ENCODE data around the gene DNAJC9.
"Not testable (repeated sequence)": the region's sequence is repeated elsewhere in the genome, so short reads cannot be mapped to it uniquely, and the experiment has no call there.

DNAJC9 gene, protein sequence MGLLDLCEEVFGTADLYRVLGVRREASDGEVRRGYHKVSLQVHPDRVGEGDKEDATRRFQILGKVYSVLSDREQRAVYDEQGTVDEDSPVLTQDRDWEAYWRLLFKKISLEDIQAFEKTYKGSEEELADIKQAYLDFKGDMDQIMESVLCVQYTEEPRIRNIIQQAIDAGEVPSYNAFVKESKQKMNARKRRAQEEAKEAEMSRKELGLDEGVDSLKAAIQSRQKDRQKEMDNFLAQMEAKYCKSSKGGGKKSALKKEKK

DNA sequence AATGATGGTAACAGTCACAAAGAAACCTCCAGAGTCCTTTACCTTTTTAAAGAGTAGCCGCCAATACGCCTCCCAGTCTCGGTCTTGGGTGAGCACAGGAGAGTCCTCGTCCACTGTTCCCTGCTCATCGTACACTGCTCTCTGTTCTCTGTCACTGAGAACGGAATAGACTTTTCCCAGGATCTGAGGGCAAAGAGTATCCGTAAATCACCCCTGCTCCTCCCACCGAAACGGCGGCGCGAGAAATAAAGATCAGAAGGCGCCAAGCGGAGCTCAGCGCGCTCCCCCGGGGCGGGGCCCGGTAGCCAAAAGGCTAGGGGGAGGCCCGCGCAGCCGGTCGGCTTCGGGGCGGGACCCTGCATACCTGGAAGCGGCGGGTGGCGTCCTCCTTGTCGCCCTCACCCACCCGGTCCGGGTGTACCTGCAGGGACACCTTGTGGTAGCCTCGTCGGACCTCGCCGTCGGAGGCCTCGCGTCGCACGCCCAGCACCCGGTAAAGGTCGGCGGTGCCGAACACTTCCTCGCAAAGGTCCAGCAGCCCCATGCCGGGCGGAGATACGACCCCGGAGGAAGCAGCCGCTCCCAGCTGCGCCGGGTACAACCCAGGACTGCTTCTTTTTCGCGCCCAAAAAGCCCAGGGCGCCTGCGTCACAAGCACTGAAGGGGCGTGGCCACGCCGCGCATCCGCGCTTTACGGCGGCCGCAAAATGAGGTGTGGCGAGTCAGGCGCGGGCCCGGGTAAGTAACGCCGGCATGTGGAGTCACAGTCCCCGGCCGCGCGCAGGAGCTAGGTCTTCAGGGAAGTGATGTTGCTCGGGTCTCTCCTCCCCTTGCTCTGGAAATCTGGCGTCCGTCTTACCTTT lies at the start of gene DNAJC9:
Gene DNAJC9 (minus strand): TSS at position 610 of the 863 bp plus-strand sequence. CDS start 66 bp downstream, at position 544.
- peak; percentile 91 for DNase-seq (ENCODE audit: low read depth, low spot score)

DNA sequence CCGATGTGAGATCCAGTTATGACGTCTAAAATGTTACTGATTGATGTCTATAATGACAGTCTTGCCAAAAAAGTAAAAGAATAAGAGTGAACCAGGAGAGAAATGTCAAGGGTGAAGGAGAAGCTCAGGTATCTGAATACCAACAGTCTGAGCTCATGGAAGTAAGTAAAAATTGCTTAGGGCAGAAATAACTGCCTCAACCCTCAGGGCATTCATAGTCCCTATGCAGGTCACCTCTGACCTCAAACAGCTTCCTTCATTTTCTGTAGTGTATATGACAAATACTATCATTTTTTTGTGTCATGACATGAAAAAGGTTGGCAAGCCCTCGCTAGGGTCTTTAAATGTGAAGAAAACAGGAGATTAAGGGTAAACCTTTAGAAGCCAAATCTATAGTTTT lies 46.4 kb upstream of the DNAJC9 start:
- DNase-seq (ENCODE audit: low read depth, low spot score), result no peak

DNA sequence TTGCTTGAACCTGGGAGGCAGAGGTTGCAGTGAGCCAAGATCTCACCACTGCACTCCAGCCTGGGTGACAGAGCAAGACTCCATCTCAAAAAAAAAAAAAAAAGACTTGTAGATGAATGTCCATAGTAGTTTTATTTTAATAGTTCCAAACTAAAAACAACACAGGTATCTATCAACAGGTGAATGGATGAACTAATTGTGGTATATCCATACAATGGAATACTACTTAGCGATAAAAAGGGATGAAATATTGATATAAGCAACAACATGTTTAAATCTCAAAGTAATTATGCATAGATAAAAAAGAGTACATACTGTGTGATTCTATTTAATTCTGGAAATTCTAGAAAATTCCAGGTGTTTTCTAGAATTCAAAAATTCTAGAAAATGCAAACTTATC lies 42.9 kb upstream of the DNAJC9 start:
- no peak for DNase-seq (ENCODE audit: low read depth, low spot score)

DNA sequence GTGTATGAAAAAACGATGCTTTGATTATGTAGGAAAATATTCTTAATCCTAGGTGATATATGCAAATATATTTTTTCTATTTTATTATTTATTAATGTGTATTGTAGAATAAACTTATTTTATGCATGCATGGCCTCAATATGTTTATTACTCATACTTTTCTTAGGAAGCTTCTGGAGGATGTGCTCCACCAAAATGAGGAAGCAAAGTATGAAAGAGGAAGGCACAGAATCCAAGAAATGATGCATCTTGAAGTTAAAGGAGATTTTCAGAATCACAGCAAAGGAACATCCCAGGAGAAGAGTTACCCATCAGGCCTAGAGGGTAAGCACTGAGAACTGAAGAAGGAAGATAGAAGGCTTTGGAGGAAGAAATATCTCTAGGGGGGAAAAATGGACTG lies 40.4 kb upstream of the DNAJC9 start:
- DNase-seq (ENCODE audit: low read depth, low spot score), result no peak

DNA sequence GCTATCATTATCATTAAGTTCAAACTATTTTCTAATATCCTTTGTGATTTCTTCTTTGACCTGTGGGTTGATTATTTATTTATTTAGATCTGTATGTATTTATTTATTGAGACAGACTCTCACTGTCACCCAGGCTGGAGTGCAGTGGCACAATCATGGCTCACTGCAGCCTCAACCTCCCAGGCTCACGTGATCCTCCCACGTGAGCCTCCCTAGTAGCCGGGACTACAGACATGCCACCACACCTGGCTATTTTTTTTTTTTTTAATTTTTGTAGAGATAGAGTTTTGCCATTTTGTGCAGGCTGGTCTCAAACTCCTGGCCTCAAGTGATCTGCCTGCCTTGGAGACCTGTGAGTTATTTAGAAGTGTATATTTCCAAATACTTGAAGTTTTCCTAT lies 34.0 kb upstream of the DNAJC9 start:
- no peak for DNase-seq (ENCODE audit: low read depth, low spot score)

DNA sequence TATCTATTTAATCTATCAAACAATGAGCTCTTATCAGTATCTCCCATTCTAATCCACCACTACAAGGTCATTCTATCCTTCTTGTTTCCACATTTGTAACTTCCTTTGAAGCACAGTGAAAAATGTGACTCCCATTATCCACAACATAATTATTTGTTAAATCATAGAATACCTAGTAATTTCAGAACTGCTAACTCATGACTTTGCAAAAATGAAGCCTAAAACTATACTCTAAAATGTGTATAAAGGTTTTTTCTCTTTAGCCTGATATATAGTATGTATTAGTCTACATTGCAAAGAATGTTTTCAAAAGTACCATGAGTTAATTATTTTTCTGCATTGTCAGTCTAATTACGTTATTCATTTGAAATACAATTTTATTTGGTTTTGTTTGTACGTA lies 17.4 kb upstream of the DNAJC9 start:
- no peak for DNase-seq (ENCODE audit: low read depth, low spot score)

DNA sequence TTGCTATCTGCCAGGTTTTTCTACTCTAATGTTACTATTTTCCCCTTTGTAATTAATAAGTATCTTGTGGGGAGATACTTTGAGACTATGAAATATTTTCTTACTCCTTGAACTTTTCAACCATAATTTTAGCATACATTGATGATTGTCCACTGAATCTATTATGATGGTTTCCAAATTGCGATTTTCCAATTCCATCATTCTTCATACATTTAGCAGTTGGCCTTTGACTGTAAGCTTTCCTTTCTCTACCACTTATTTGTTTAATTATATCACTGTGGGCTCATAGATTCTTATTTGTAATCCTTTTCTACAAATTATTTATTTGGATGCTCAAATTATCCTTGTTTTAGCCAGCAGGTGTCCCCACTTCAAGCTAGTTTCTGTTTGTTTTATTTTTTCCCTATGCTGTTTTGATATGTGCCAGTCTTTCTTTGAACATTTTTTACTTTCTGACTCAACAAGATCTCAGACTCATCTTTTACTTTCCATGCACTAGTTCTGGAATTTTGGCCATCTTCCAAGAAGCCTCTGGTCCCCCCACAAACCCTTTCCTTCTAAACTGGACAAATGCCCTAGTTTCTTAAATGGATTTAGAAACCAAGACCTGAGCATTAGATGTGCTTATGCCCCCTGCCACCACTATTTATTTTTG lies 16.8 kb upstream of the DNAJC9 start:
- DNase-seq (ENCODE audit: low read depth, low spot score), result no peak

DNA sequence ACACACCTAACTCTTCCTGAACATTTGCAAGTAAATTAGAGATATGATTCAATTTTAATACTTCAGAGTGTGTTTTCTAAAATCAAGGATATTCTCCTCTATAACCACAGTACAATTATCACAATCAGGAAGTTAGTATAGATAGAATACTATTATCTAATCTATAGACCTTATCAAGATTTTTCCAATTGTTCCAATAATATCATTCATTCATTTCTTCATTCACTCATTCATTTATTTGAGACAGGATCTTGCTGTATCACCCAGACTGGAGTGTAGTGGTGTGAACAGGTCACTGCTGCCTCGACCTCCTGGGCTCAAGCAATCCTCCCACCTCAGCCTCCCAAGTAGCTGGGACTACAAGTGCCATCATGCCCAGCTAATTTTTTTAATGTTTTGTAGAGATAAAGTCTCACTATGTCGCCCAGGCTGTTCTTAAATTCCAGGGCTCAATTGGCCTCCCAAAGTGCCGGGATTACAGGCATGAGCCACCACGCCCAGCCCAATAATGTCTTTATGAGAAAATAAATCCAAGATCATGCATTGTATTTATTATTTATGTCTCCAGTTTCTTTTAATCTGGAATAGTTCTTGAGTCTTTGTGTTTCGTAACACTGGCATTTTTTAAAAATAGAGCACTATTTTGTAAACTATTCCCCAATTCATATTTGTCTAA lies 16.0 kb upstream of the DNAJC9 start:
- no peak for DNase-seq (ENCODE audit: low read depth, low spot score)

DNA sequence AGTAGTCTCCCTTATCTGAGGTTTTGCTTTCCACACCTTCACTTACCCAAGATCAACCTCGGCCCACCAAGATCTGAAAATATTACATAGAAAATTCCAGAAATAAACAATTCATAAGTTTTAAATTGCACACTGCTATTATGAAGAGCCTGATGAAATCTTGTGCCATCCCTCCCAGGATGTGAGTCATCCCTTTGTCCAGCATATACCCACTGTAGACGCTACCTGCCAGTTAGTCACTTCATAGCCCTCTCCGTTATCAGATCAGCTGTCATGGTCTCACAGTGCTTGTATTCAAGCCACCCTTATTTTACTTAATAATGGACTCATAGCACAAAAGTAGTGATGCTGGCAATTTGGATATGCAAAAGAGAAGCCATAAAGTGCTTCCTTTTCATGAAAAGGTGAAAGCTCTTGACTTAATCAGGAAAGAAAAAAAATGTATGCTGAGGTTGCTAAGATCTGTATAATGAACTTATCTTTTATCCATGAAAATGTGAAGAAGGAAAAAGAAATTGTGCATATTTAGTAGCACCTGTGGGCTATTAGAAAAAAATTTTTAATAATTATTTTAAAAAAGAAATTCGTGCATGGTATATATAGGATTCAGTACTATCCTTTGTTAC lies 15.2 kb upstream of the DNAJC9 start:
- no peak for DNase-seq (ENCODE audit: low read depth, low spot score)

DNA sequence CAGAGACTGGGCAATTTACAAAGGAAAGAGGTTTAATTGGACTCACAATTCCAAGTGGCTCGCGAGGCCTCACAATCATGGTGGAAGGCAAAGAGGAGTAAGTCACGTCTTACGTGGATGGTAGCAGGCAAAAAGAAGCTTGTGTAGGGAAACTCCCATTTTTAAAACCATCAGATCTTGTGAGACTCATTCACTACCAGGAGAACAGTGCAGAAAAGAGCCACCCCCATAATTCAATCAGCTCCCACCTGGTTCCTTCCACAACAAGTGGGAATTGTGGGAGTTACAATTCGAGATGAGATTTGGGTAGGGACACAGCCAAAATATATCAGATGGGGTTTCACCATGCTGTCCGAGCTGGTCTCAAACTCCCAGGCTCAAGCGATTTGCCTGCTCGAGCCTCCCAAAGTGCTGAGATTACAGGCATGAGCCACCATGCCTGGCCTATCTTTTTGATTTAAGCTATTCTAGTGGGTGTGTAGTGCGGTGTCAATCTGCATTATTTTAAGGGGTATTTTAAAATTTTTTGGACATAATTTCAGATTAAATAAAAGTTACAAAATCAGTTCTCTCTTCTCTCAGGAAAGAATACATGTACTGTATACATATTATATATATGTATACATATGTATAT lies 14.4 kb upstream of the DNAJC9 start:
- DNase-seq (ENCODE audit: low read depth, low spot score), result no peak

DNA sequence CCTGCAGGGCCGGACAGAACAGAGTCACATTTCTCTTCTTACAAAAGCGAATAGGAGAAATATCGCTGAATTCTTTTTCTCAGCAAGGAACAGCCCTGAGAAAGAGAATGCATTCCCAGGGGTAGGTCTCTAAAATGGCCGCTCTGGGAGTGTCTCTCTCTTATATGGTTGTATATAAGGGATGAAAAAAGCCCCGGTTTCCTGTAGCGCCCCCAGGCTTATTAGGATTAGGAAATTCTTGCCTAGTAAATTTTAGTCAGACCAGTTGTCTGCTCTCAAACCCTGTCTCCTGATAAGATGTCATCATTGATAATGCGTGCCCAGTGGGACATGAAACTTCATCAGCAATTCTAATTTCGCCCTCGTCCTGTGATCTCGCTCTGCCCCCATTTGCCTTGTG lies 11.6 kb upstream of the DNAJC9 start:
- not testable (repeated sequence) for DNase-seq (ENCODE audit: low read depth, low spot score)

DNA sequence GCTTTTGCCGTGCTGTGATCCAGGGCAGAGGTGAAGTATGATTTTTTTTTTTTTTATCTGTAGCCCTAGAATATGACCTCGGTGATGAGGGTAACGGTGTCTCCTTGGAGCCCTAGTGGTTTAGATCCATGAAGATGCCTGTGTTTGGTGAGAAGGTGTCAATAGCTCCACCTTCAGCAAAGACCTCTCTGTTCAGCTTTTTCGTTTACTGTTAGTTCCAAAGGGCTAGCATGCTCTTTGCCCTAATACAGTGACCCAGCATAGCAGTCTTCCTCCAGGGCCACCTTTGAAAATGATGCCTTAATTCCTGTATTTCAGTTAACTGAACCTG lies 6.1 kb upstream of the DNAJC9 start:
- no peak for DNase-seq (ENCODE audit: low read depth, low spot score)

DNA sequence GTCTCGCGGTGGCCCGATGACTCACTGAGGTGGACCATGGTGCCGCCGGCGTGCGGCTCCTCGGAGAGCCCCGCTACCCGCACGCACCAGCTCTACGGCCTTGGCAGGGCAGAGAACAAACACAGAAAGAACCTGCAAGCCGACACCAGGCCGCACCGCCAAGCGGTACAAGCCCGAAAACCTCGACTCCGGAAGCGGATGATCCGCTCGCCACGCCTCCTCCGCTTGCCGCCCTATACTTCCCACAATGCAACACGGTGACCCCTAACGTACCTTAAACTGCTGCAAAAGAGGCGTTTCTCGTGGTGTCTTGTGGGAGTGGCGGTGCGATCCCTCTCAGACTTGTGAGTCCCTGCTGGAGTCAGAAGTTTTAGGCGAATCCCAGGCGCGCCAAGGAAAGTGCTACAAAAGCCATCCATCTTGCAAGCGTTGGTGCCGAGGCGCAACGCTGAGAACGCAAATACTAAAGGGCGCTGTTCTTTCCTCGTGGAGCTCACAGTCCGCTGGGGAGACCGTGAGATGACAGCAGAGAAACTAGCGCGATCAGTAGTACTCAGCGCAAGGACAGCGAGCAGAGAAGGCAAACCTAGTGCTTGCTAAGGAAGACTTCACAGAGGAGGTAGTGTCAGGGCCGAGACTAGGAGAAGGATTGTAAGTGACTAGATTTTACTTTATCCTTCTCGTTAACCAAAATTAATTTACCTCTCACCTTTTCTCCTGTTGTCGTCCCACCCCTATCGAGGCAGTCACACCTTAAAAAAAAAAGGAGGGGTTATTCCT lies 5.6 kb upstream of the DNAJC9 start, which contains the start of gene MRPS16:
Gene MRPS16 (minus strand): TSS at position 200 of the 780 bp plus-strand sequence. CDS start 162 bp downstream, at position 38.
- peak; percentile 84 for DNase-seq (ENCODE audit: low read depth, low spot score)

DNA sequence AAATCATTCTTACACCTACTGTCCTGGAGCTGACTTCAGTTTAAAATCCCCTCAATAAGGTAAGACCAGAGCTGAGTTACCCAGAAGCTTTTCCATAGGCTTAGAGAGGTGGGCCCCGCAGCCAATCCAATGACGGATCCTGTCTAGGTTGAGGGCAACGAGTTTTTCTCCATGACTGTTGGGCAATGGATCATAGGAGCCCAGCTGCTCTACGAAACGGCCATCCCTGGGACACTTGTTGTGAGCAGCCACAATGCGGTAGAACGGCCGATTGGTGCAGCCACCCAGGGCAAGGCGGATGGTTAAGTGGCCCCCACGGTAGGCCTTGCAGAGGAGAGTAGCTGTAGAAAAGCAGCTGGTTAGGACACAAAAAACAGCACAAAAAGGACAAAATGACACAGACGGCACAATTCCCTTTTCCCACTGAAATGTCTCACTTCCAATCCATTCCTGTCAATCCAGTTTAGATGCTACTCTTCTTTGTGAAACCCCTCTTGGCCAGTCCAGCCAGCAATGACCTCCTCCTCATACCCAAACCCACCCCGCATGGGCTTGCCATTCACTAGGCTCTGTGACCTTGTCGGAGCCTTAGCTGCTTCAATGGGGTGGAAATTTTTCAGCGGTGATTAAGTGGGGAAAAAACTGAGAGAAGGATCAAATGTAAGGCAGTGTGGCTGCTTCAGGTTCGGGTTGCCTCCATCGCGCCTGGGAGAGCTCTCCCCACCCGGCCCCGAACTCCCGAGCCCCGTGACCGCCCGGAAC lies 4.8 kb upstream of the DNAJC9 start:
- no peak for DNase-seq (ENCODE audit: low read depth, low spot score)

DNA sequence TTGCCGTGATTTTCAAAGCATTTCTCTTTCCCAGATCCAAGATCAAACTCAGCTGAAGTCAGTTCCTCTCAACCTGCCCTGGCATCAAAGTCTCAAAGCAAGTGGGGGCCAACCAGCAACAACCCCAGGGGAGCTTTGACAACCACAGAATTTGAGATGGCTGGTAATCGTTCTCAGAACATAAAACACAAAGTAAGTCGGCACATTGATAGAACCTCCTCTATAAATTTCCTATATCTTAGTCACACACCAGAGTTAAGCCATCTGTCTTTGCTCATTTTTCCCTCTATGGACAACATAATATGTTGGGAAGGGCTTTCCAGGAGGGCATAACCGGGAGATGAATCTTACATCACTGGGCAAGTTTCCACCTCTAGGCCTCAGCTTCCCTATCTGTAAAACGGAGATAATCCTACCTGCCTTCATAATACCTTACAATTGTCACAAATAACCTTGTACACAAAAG lies 1.2 kb upstream of the DNAJC9 start:
- no peak for DNase-seq (ENCODE audit: low read depth, low spot score)

DNA sequence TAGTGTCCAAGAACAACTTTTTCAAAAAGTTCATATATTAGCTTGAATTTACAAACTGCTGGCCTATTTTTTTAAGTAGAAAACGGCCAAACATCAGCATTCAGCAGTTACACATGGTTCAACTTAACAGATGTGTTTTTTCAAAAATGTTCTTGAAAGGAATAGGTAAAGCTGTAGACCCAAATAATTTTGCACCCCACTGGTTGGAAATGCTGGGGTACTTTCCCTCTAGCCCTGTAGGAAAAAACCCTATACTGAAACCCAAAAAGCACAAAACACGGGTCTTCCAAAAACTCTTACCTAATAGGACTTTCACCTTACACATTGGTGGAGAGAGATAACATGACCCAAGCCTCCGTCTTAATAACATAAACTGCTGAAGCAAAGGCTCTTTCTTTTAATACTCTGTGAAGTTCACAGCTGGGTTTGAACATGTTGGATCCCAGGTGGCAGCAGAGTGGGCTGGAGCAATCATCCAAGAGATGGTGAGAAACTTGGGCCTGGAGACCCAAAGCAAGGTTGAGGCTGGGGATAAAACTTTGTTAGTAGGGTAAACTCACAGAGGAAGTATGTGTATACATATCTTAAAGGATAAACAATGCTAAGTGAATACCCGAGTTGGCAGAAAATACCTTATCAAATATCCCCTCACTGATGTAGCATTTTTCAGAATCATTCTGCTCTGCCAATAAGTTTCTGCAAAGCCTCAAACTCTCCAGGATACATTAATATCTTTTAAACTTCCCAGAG lies 629 bp upstream of the DNAJC9 start:
- no peak for DNase-seq (ENCODE audit: low read depth, low spot score)

DNA sequence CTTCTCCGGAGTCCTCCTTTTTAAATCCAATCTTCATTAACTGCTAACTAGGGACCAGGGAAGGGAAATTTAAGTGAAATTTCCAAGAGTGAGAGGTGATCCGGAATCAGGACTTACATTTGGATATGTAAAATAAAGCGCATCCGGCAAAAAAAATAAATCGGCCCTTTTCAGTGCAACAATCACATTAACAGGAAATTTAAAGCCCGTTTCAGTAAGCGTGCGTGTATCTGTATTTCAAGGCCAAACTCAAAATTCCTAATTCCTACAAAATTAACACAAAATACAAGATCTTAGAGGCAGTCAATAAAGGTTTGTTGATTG lies 771 bp downstream of the DNAJC9 start:
- no peak for DNase-seq (ENCODE audit: low read depth, low spot score)

DNA sequence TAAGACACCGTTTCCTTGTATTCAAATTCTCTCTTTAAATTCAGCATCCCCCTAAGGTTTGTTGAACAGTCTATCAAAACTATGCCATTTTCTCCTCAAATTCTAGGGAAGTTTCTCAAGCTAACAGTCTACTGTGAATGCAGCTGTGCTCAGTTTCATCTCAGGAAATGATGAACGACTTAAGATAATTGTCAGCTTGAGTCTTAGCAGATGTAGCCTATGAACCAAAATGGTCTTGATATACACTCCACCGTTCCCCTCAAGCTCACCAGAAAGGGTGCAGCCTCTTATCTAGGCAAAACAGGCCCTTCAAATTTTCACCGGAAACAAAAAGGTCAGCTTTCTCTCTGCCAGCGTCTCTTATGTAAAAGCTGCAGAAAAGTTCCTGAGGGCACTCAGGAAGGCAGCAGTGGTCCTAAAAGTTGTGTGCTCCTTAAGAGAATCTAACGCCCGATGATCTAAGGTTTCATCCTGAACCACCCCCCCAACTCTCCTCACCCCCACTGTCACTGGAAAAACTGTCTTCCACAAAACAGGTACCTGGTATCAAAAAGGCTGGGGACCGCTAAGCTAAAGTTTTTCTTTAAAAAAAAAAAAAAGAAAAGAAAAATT lies 2.1 kb downstream of the DNAJC9 start:
- DNase-seq (ENCODE audit: low read depth, low spot score), result no peak
